DND-41 (cell line): ENCODE results near the gene WFIKKN2.

Experiments used
- EZH2 ChIP-seq: IDR thresholded peaks from 3 replicates; pipeline ENCODE4 v1.6.1; 2012; ENCODE audit warnings: borderline replicate concordance, low read depth, mild to moderate bottlenecking, moderate library complexity, low read length, inconsistent platforms; ENCODE audit not compliant: severe bottlenecking
- TF ChIP-seq, protein P1 (sequence below): IDR thresholded peaks from 2 replicates; pipeline ENCODE4 v1.5.1; 2012; ENCODE audit warnings: borderline replicate concordance, low read length, moderate library complexity, mild to moderate bottlenecking; ENCODE audit not compliant: poor library complexity, severe bottlenecking; ENCODE audit errors: extremely low read depth

DNA sequence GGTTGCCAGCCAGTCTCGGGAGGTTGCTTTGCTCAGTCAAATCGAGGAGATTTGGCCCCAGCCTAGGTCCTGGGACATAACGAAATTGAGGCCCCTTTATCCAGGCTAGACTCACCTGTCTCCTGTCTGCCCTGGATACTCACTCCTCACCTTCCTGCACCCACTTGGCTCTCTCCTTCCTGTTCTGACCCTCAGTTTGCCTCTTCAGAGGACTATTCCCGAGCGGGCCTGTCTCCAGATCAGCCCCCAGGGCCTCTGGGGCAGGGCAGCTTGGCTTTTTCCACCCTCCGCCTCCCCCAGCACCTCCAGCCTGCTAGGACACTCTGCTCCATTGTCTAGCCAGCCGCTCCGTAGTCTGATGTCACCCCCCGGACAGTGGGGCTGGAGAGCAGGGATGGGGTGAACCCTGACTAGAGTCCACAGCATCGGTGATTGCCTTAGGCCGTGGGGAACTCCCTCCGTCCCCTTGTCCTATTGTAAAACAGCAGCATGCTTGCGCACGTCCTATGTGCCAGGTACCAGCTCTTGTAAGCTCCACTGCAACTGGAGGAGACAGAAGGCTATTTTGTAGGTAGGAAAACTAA, 8.8 kb downstream of the WFIKKN2 start:
- TF ChIP-seq, protein P1, sequence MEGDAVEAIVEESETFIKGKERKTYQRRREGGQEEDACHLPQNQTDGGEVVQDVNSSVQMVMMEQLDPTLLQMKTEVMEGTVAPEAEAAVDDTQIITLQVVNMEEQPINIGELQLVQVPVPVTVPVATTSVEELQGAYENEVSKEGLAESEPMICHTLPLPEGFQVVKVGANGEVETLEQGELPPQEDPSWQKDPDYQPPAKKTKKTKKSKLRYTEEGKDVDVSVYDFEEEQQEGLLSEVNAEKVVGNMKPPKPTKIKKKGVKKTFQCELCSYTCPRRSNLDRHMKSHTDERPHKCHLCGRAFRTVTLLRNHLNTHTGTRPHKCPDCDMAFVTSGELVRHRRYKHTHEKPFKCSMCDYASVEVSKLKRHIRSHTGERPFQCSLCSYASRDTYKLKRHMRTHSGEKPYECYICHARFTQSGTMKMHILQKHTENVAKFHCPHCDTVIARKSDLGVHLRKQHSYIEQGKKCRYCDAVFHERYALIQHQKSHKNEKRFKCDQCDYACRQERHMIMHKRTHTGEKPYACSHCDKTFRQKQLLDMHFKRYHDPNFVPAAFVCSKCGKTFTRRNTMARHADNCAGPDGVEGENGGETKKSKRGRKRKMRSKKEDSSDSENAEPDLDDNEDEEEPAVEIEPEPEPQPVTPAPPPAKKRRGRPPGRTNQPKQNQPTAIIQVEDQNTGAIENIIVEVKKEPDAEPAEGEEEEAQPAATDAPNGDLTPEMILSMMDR: no peak
- TF ChIP-seq EZH2: no peak
